Stimulated activated CD4-positive, alpha-beta T cell treated with anti-CD3 and anti-CD28 coated beads, Interleukin-1b, Interleukin-23, amount 100 ng/mL, for 1 hour (primary cell): ENCODE measurements around the gene BAIAP2.
"Not testable (repeated sequence)": the region's sequence is repeated elsewhere in the genome, so short reads cannot be mapped to it uniquely, and the experiment has no call there.

ENCODE experiments used
- DNase-seq, 2 donors: peaks; one replicate each; pipeline ENCODE4 v3.0.0-alpha.2; 2020; ENCODE audit warnings: low read depth in 2 of 2

BAIAP2 gene

GRCh38 chr17:81069135-81069645 lies 34.2 kb downstream of the BAIAP2 start:
- DNase-seq = no peak

GRCh38 chr17:81070541-81071246 lies 35.7 kb downstream of the BAIAP2 start:
- no peak for DNase-seq

GRCh38 chr17:81071761-81072741 lies 37.1 kb downstream of the BAIAP2 start:
- no peak for DNase-seq

GRCh38 chr17:81073967-81074839 lies 39.3 kb downstream of the BAIAP2 start:
- DNase-seq = no peak

GRCh38 chr17:81074875-81075274 lies 39.9 kb downstream of the BAIAP2 start:
- DNase-seq = no peak

- no peak for DNase-seq
Measured at GRCh38 chr17:81075307-81075706, 40.4 kb downstream of the BAIAP2 start.

- DNase-seq = no peak
Measured at GRCh38 chr17:81076141-81076679, 41.3 kb downstream of the BAIAP2 start.

- not testable (repeated sequence) for DNase-seq
Measured at GRCh38 chr17:81078026-81078913, 43.3 kb downstream of the BAIAP2 start.

- DNase-seq = no peak
Measured at GRCh38 chr17:81080019-81080418, 45.1 kb downstream of the BAIAP2 start.

- DNase-seq = no peak
Measured at GRCh38 chr17:81081222-81082176, 46.5 kb downstream of the BAIAP2 start.

GRCh38 chr17:81082177-81083073 lies 47.5 kb downstream of the BAIAP2 start:
- DNase-seq = no peak

GRCh38 chr17:81083125-81083765 lies 48.3 kb downstream of the BAIAP2 start:
- no peak for DNase-seq

- no peak for DNase-seq
Measured at GRCh38 chr17:81084680-81085419, 49.9 kb downstream of the BAIAP2 start.

GRCh38 chr17:81085420-81085911 lies 50.5 kb downstream of the BAIAP2 start:
- DNase-seq = no peak

- DNase-seq = no peak
Measured at GRCh38 chr17:81086789-81087551, 52.0 kb downstream of the BAIAP2 start.
